Uterus (tissue), 4 donors: ENCODE data around the gene LENG9. TPM values are rescaled to one million over a fixed set of nuclear protein-coding genes. Genes with fewer than 3 reads are reported as not detected.
A peak's percentile ranks its signal among the peaks of the same experiment; 100 is the strongest.

Experiments
- DNase-seq, 2 donors: peaks; one replicate each; pipeline ENCODE4 v3.0.0-alpha.2; 2019 to 2020
- H3K27ac ChIP-seq, 2 donors: fragments of 200-600 bp; sonication (generic); 1 replicate in 1 of 2; 2 replicates in 1 of 2; pipeline ENCODE4 v1.5.1; 2016 to 2018
- H3K27me3 ChIP-seq, 2 donors: fragments of 200-600 bp; sonication (generic); one replicate each; pipeline ENCODE4 v1.5.1; 2018 to 2019; ENCODE audit warnings: control low read depth in 1 of 2
- H3K36me3 ChIP-seq, 2 donors: fragments of 200-600 bp; sonication (generic); one replicate each; pipeline ENCODE4 v1.5.1; 2019; ENCODE audit warnings: control low read depth in 1 of 2
- H3K4me1 ChIP-seq, 2 donors: fragments of 200-600 bp; sonication (generic); one replicate each; pipeline ENCODE4 v1.5.1; 2018 to 2019; ENCODE audit warnings: control low read depth in 1 of 2
- H3K4me3 ChIP-seq, 2 donors: fragments of 200-600 bp; sonication (generic); 1 replicate in 1 of 2; 2 replicates in 1 of 2; pipeline ENCODE4 v1.5.1; 2018 to 2019; ENCODE audit warnings: mild to moderate bottlenecking in 1 of 2
- H3K9me3 ChIP-seq, 2 donors: fragments of 200-600 bp; sonication (generic); one replicate each; pipeline ENCODE4 v1.5.1; 2019; ENCODE audit warnings: control low read depth in 1 of 2
- CTCF ChIP-seq, 4 experiments: fragments of 200-600 bp in 2 of 4; fragments of 450-650 bp in 2 of 4; sonication (generic) in 2 of 4; IDR thresholded peaks; one replicate each; pipeline ENCODE4 v1.5.1; 2016 to 2019; ENCODE audit warnings: antibody characterized with exemption in 4 of 4, mild to moderate bottlenecking in 2 of 4, moderate library complexity in 1 of 4
- POLR2A ChIP-seq, 2 donors: fragments of 450-650 bp; IDR thresholded peaks; one replicate each; pipeline ENCODE4 v1.6.1; 2016; ENCODE audit warnings: antibody characterized with exemption in 2 of 2, mild to moderate bottlenecking in 1 of 2, moderate library complexity in 1 of 2
- intact Hi-C: fragments of 100-400 bp; cut with DNase I; formaldehyde crosslinking; loops from one replicate; pipeline ENCODE4 v1.15.1; 2023; ENCODE audit warnings: low total_unique reads
- total RNA-seq, 4 donors: library from RNA; depleted of rRNA in 3 of 4; stranded (reverse); fragments of >200 nt in 3 of 4; gene quantifications; one replicate each; pipeline versions ENCODE4 v1.1.0 to v1.2.4, GENCODE V29; 2014 to 2023
- donor health status: DM: yes; HTN: yes; CAD: no.

The LENG9 gene
- total RNA-seq, 4 donors from 2014 or later = 3.7 to 7.1 (median 3.8) TPM; not detected in 1

DNA sequence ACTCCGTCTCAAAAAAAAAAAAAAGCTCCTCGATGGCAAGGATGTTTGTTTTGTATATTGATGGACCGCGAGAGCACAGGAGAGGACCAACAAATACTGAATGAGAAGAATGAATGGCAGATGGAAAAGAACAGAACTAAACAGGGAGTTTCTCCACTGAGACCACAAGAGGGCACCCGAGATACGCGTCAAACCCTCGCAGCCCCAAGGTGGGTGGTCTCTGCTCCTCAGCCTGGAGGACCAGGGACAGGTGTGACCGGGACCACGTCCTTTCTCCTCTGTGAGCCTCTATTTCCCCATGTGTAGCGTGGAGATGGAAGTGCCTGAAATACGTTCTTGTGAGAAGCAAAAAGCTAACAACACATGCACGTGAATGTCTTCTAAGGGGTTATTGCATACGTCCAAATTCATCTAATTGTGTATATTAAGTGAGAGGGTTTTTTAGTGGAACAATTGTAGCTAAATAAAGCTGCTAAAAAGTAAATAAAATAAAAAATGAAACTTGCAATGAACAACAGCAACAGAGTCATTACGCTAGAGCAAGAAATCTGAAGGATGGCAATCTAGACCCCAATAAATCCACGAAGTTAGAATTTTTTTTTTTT is 17.9 kb upstream of the LENG9 start:
- H3K9me3 ChIP-seq = no peaks in the 10 kb centered on the region
- H3K4me3 ChIP-seq = no peak overlapping the region
- H3K4me1 ChIP-seq = no peaks in the 10 kb centered on the region
- no peaks in the 10 kb centered on the region for H3K36me3 ChIP-seq
- TF ChIP-seq POLR2A (IDR thresholded peaks at IDR 0.05) (no peak), CTCF (IDR thresholded peaks at IDR 0.05) (peak; percentile 20 to 55 (median 40))
- intact Hi-C loops = no loop called here
- no peaks in the 10 kb centered on the region for H3K27me3 ChIP-seq
- H3K27ac ChIP-seq = no peak overlapping the region
- no peak for DNase-seq

DNA sequence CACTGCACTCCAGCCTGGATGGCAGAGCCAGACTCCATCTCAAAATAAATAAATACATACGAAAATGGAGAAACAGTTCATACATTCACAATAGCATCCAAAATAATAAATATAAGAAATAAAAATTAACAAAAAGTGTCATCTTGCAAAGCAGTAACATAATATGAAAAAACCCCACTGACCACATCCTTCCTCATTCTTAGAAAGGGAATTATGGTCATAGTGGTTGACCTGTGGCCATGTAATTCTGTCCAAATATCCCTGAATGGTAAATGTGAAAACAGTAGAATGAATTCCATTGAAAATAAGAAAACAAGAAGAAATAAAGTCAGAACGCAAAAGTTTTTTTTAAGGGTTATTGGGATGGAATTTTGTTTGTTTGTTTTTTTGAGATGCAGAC is 16.5 kb upstream of the LENG9 start:
- H3K9me3 ChIP-seq = no peaks in the 10 kb centered on the region
- H3K4me1 ChIP-seq = no peaks in the 10 kb centered on the region
- TF ChIP-seq CTCF (IDR thresholded peaks at IDR 0.05) (no peak), POLR2A (IDR thresholded peaks at IDR 0.05) (no peak)
- H3K36me3 ChIP-seq = no peaks in the 10 kb centered on the region
- DNase-seq = no peak
- intact Hi-C loops = no loop called here
- H3K27me3 ChIP-seq = no peaks in the 10 kb centered on the region
- H3K4me3 ChIP-seq = no peak overlapping the region
- no peak overlapping the region for H3K27ac ChIP-seq

- H3K9me3 ChIP-seq = no peaks in the 10 kb centered on the region
- intact Hi-C loops = no loop called here
- no peak overlapping the region for H3K27ac ChIP-seq
- H3K27me3 ChIP-seq = no peaks in the 10 kb centered on the region
- H3K36me3 ChIP-seq = no peaks in the 10 kb centered on the region
- H3K4me1 ChIP-seq = no peaks in the 10 kb centered on the region
- no peak overlapping the region for H3K4me3 ChIP-seq
- no peak for DNase-seq
- TF ChIP-seq CTCF (IDR thresholded peaks at IDR 0.05) = peak in 2 of 4 experiments; percentile 28 to 31
- no peak for TF ChIP-seq POLR2A (IDR thresholded peaks at IDR 0.05)
These were observed 15.2 kb upstream of the LENG9 start for GRCh38 chr19:54478677-54479266.

DNA sequence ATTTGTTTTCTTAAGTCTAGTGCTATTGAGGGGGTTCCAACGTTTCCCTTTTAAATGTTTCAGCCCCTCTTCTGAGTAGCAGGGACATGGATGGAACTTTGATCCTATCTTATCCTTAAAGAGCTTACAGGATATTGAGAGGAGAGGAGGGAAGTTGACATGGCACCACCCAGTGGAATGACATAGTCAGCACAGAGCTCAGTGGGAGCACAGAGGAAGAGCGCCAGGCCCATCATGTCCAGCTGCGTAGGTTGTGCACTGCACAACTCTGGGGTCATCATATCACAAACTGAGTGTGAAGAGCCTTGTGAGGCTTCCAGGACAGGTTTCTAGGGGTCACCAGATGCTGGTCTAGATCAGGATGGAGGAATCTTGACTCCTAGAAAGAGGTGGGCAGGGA is 14.1 kb upstream of the LENG9 start:
- H3K36me3 ChIP-seq = no peaks in the 10 kb centered on the region
- no peaks in the 10 kb centered on the region for H3K9me3 ChIP-seq
- no peak for TF ChIP-seq CTCF (IDR thresholded peaks at IDR 0.05)
- TF ChIP-seq POLR2A (IDR thresholded peaks at IDR 0.05) = no peak
- H3K27ac ChIP-seq = no peak overlapping the region
- no peaks in the 10 kb centered on the region for H3K27me3 ChIP-seq
- no peak overlapping the region for H3K4me3 ChIP-seq
- no peaks in the 10 kb centered on the region for H3K4me1 ChIP-seq
- no peak for DNase-seq
- intact Hi-C loops = no loop called here

- no peaks in the 10 kb centered on the region for H3K9me3 ChIP-seq
- no peak overlapping the region for H3K27ac ChIP-seq
- H3K27me3 ChIP-seq = peaks cover 0 to 1% of the 10 kb centered on the region in 2 donors
- TF ChIP-seq CTCF (IDR thresholded peaks at IDR 0.05) (no peak), POLR2A (IDR thresholded peaks at IDR 0.05) (no peak)
- H3K4me3 ChIP-seq = no peak overlapping the region
- intact Hi-C loops = no loop called here
- no peaks in the 10 kb centered on the region for H3K36me3 ChIP-seq
- no peak for DNase-seq
- H3K4me1 ChIP-seq = no peaks in the 10 kb centered on the region
These were observed 12.1 kb upstream of the LENG9 start for GRCh38 chr19:54475706-54476105.
